G401 (cell line): ENCODE data around the gene LRFN2. TPM values are rescaled to one million over a fixed set of nuclear protein-coding genes. Genes with fewer than 3 reads are reported as not detected.

ENCODE experiments used
- DNase-seq: peaks from one replicate; pipeline ENCODE4 v3.0.0-alpha.2; 2015; ENCODE audit warnings: low spot score
- in situ Hi-C: cut with HindIII; loops from 2 replicates; pipeline ENCODE4 v1.10.0; 2016; ENCODE audit warnings: low sequenced_read_pairs, mixed read lengths
- total RNA-seq: library from RNA; depleted of rRNA; stranded (reverse); fragments of >200 nt; shearing (Covaris generic); gene quantifications from 2 replicates; pipeline ENCODE4 v1.2.3, GENCODE V29; 2014

Gene LRFN2
- total RNA-seq, 1 experiment from 2014 or later = not detected

- DNase-seq = no peak
- in situ Hi-C loops = no loop called here
Observed at GRCh38 chr6:40489798-40490197, 97.4 kb downstream of the LRFN2 start.

GRCh38 chr6:40486576-40486975, 100.6 kb downstream of the LRFN2 start:
- no peak for DNase-seq
- in situ Hi-C loops = no loop called here

DNA sequence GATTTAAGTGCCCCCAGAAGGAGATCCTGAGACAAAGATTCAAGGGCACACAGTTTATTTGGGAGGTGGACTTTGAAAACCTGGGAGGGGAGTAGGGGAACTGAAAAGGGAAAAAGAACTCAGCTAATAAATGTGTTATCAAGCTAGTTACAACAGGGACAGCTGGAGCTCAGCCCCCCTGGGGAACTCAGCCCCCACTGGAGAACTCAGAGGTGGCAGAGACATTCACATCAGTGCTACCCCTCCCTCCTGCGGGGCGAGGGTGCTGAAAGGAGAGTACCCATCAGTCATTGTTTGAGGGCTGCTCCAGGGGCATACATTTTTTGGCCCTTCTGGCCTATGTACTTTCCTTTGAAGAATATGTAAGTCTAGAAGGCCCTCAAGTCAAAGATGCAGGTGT, 101.4 kb downstream of the LRFN2 start:
- in situ Hi-C loops = no loop called here
- DNase-seq = no peak

GRCh38 chr6:40485300-40485699, 101.9 kb downstream of the LRFN2 start:
- in situ Hi-C loops = no loop called here
- DNase-seq = no peak

GRCh38 chr6:40484066-40484465, 103.1 kb downstream of the LRFN2 start:
- in situ Hi-C loops = no loop called here

DNA sequence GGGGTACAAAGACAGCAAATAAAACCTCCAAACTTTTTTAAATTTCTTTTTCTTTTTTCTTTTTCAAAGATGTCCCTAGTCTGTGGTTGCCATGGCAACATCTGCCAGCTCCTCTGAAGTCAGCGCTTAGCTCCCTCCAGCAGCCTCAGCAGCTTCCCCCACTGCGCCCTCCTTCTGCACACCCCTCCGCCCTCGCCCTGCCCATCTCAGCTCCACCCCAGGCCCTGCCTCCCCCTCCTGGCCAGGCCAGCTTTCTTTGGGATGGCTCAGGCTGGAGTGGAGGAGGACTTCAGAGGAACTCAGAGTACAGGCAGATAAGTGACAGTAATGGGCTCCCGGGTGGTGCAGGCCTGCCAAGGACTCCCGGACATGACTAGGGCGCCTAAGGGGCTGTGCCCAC, 104.6 kb downstream of the LRFN2 start:
- in situ Hi-C loops = no loop called here

More at GRCh38 chr6:40484066-40484465, 103.1 kb downstream of the LRFN2 start:
- DNase-seq = no peak

DNA sequence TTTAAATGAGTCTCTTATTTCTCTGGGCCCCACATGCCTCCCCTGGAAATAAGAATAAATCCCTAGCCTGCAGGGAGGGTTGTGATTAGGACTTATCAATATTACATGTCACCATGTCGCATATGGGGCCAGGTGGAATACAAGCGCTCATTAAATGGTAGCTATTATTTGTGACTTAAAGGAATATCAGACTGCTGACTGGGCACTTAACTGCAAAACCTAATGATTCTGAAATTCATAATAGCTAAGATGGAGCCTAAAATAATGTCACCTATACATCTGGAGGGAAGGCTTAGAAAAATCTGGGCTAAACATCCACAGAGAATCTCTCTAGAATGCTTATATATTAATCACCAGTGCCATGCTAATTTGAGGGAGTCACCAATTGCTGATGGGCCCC, 106.5 kb downstream of the LRFN2 start:
- in situ Hi-C loops = no loop called here
- DNase-seq = no peak

More for the DNA sequence above, 104.6 kb downstream of the LRFN2 start:
- peak; percentile 26 for DNase-seq

GRCh38 chr6:40479706-40480105, 107.5 kb downstream of the LRFN2 start:
- DNase-seq = no peak
- in situ Hi-C loops = no loop called here

- peak; percentile 38 for DNase-seq
- in situ Hi-C loops = no loop called here
Observed at GRCh38 chr6:40477246-40478126, 109.7 kb downstream of the LRFN2 start.

- in situ Hi-C loops = no loop called here
- no peak for DNase-seq
Observed at GRCh38 chr6:40476673-40477072, 110.5 kb downstream of the LRFN2 start.

DNA sequence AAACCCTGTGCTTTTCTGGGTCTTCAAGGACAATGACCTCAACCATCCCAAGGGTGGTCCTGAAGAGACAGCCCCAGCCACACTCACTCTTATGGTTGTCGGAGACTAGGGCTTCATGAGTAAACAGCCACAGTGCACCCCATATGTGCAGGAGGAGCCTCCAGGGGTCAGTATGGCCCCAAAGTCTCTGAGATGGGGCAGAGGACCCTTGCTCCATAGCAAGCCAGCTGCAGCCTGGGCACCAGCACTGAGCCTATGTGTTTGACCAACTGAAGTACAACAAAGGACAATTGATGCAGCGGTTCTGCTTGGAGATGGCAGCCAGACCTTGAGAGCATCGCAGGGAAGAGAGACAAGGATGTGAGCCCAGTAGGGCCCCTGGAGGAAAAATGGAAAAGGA, 112.2 kb downstream of the LRFN2 start:
- no peak for DNase-seq
- in situ Hi-C loops = no loop called here

DNA sequence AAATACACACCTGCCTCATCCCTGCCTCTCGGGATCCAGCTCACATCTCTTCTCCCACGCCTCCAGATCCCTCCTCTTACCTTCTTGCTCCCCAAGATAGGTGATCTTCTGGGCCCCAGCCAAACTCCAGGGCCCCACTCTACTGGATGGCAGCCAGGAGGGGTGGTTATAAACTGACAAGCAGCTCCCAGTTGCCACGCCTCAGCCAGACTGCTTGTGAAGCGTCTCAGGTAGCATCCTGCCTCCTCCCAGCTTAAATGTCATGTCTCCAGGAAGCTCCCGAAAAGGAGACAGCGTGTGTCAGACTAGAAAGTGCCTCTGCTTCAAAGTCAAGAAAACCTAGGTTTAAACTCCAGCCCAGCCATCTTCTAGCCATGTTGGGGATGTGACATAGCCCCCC, 114.1 kb downstream of the LRFN2 start:
- in situ Hi-C loops = no loop called here
- DNase-seq = no peak

DNA sequence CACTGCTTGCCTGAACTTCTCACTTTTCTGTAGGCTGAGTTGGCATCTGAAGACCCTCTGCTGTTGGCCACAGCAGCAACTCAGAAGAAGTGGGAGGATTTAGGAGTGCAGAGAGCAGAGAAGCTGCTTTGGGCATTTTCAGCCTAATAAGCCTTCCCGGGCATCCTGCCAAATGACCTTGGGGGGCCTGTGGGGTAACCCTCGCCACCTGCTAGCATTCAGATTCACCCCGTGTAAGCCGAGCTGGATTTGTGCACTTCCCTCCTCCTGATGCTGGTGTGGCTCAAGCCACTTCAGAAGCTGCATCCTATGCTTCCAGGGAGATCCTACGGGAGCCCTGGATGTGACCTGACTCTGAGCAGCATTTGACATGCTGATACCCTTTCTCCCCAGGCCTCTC, 114.8 kb downstream of the LRFN2 start:
- in situ Hi-C loops = no loop called here

DNA sequence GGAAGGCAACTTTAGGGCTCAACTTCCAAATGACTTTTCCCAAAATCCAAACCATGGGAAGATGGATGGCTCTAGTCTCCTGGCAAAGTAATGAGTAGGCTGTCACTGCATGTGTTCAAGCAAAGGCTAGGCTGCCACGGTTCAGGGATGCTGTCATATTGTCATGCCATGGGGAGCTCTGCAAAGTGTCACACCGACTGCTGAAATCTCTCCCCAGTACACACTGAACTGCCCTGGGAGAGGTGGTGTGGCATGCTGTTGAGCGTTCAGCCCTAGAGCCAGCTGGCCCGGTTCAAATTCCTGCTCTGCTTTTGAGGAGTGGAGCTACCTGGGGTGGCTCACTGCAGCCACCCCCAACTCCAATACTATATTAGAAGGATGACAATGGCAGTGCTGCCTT, 115.9 kb downstream of the LRFN2 start:
- no peak for DNase-seq
- in situ Hi-C loops = no loop called here

More for the DNA sequence above, 114.8 kb downstream of the LRFN2 start:
- DNase-seq = peak; percentile 44

- in situ Hi-C loops = no loop called here
- no peak for DNase-seq
Observed at GRCh38 chr6:40469323-40469722, 117.8 kb downstream of the LRFN2 start.

- in situ Hi-C loops = no loop called here
Observed at GRCh38 chr6:40466986-40467539, 120.1 kb downstream of the LRFN2 start.

GRCh38 chr6:40461643-40462042, 125.5 kb downstream of the LRFN2 start:
- no peak for DNase-seq
- in situ Hi-C loops = no loop called here

More at GRCh38 chr6:40466986-40467539, 120.1 kb downstream of the LRFN2 start:
- no peak for DNase-seq

DNA sequence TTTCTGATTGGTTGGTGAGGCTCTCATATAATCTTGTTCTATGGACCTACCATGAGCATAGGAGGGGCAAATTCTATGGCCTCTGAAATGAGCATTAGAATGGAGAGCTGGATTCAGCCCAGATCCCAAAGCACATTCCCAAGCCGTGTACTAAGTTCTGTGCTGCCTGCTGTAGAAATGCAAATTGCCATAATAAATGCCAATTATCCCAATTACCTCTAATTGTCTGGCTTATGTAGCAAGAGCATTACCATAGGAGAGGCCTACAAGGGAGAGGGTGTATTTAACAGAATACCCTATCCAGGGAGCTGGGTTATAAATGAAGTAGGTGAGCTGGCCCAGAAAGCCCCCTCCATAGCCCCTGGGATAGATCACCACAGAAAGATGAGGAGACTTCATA, 126.8 kb downstream of the LRFN2 start:
- in situ Hi-C loops = no loop called here

DNA sequence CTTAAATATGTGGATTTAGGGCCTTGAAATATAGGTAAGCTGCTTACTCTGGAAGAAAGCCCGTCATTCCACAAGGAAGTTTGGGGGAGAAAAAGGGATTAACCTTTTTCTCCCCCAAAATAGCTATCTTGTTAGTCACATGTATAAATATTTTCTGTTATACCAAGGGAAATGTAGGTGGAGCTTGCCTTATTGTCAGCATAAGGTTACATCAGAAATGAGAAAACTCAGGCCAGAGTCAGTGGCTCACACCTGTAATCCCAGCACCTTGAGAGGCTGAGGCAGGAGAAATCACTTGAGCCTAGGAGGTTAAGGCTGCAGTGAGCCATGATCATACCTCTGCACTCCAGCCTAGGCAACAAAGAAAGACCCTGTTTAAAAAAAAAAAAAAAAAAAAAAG, 129.9 kb downstream of the LRFN2 start:
- in situ Hi-C loops = no loop called here
- DNase-seq = no peak

More for the DNA sequence above, 126.8 kb downstream of the LRFN2 start:
- no peak for DNase-seq

- in situ Hi-C loops = no loop called here
- DNase-seq = no peak
Observed at GRCh38 chr6:40456390-40457013, 130.7 kb downstream of the LRFN2 start.
